Measurements from ENCODE around the gene LMOD2.

The LMOD2 gene

GRCh38 chr7:123645516-123645915 is 10.2 kb upstream of the LMOD2 start:
- ChIA-PET CTCF (interaction anchor here (0.6 to 0.9 kb wide), 2 partner anchors 37 to 56 kb away, joined by 3 to 4 read pairs; no protein-coding TSS in a partner anchor), POLR2A (interaction anchor here (0.6 kb wide), 1 partner anchor 153 kb away, joined by 3 read pairs; no protein-coding TSS in a partner anchor)
- no peak for DNase-seq (ENCODE audit: extremely low spot score)
- TF ChIP-seq ELF4 (IDR thresholded peaks at IDR 0.05) (no peak), FOXA1 (IDR thresholded peaks at IDR 0.05) (no peak), PKNOX1 (IDR thresholded peaks at IDR 0.05) (no peak), ARNT (IDR thresholded peaks at IDR 0.05) (no peak)

- TF ChIP-seq ARNT (IDR thresholded peaks at IDR 0.05), result no peak
- TF ChIP-seq ELF4 (IDR thresholded peaks at IDR 0.05), result no peak
- no peak for TF ChIP-seq CTBP1 (IDR thresholded peaks at IDR 0.05; ENCODE audit: borderline replicate concordance)
- TF ChIP-seq HDGF (IDR thresholded peaks at IDR 0.05; ENCODE audit: borderline replicate concordance), result no peak
- no peak for TF ChIP-seq FOXM1 (IDR thresholded peaks at IDR 0.05; ENCODE audit: borderline replicate concordance)
- no peak for TF ChIP-seq BHLHE40 (IDR thresholded peaks at IDR 0.05; ENCODE audit: borderline replicate concordance)
- TF ChIP-seq FOXA1 (IDR thresholded peaks at IDR 0.05), result no peak
- no peak for TF ChIP-seq LEF1 (IDR thresholded peaks at IDR 0.05; ENCODE audit: borderline replicate concordance)
- TF ChIP-seq NFRKB (IDR thresholded peaks at IDR 0.05), result no peak
- TF ChIP-seq SUZ12 (IDR thresholded peaks at IDR 0.05), result no peak
- TF ChIP-seq L3MBTL2 (conservative IDR thresholded peaks at IDR 0.05), result no peak
- no peak for TF ChIP-seq SP1 (IDR thresholded peaks at IDR 0.05)
- ChIA-PET POLR2A (no interaction called here), CTCF (no interaction called here)
- no peak for DNase-seq (ENCODE audit: extremely low spot score)
Measured at GRCh38 chr7:123647106-123647730, 8.4 kb upstream of the LMOD2 start.

- DNase-seq (ENCODE audit: extremely low spot score), result no peak
- TF ChIP-seq ARNT (IDR thresholded peaks at IDR 0.05) (no peak), ZNF384 (IDR thresholded peaks at IDR 0.05) (no peak), L3MBTL2 (conservative IDR thresholded peaks at IDR 0.05) (no peak), FOXM1 (IDR thresholded peaks at IDR 0.05; ENCODE audit: borderline replicate concordance) (no peak), FOXA1 (IDR thresholded peaks at IDR 0.05) (no peak), FOXK2 (IDR thresholded peaks at IDR 0.05) (no peak), HDGF (IDR thresholded peaks at IDR 0.05; ENCODE audit: borderline replicate concordance) (no peak), LEF1 (IDR thresholded peaks at IDR 0.05; ENCODE audit: borderline replicate concordance) (no peak)
- POLR2A ChIA-PET, result no interaction called here
- CTCF ChIA-PET, result no interaction called here
Measured at GRCh38 chr7:123649964-123650363, 5.7 kb upstream of the LMOD2 start.

- CTCF ChIA-PET, result no interaction called here
- POLR2A ChIA-PET, result no interaction called here
- DNase-seq (ENCODE audit: extremely low spot score), result no peak
- no peak for TF ChIP-seq FOXM1 (IDR thresholded peaks at IDR 0.05; ENCODE audit: borderline replicate concordance)
- TF ChIP-seq ZNF384 (IDR thresholded peaks at IDR 0.05), result no peak
- no peak for TF ChIP-seq LEF1 (IDR thresholded peaks at IDR 0.05; ENCODE audit: borderline replicate concordance)
- no peak for TF ChIP-seq TARDBP (IDR thresholded peaks at IDR 0.05)
- TF ChIP-seq SP1 (IDR thresholded peaks at IDR 0.05), result no peak
- TF ChIP-seq NFRKB (IDR thresholded peaks at IDR 0.05), result no peak
- no peak for TF ChIP-seq SUZ12 (IDR thresholded peaks at IDR 0.05)
- TF ChIP-seq CTBP1 (IDR thresholded peaks at IDR 0.05; ENCODE audit: borderline replicate concordance), result no peak
- TF ChIP-seq FOXA1 (IDR thresholded peaks at IDR 0.05), result no peak
- TF ChIP-seq HDGF (IDR thresholded peaks at IDR 0.05; ENCODE audit: borderline replicate concordance), result no peak
- no peak for TF ChIP-seq FOXK2 (IDR thresholded peaks at IDR 0.05)
- TF ChIP-seq BHLHE40 (IDR thresholded peaks at IDR 0.05; ENCODE audit: borderline replicate concordance), result no peak
- TF ChIP-seq ARNT (IDR thresholded peaks at IDR 0.05), result no peak
- TF ChIP-seq PKNOX1 (IDR thresholded peaks at IDR 0.05), result no peak
- no peak for TF ChIP-seq L3MBTL2 (conservative IDR thresholded peaks at IDR 0.05)
- no peak for TF ChIP-seq ELF4 (IDR thresholded peaks at IDR 0.05)
Measured at GRCh38 chr7:123650595-123650994, 5.1 kb upstream of the LMOD2 start.

- TF ChIP-seq CTBP1 (IDR thresholded peaks at IDR 0.05; ENCODE audit: borderline replicate concordance), result no peak
- TF ChIP-seq TARDBP (IDR thresholded peaks at IDR 0.05), result no peak
- TF ChIP-seq ELF4 (IDR thresholded peaks at IDR 0.05), result no peak
- TF ChIP-seq ZNF384 (IDR thresholded peaks at IDR 0.05), result no peak
- TF ChIP-seq FOXA1 (IDR thresholded peaks at IDR 0.05), result no peak
- no peak for TF ChIP-seq ARNT (IDR thresholded peaks at IDR 0.05)
- TF ChIP-seq SUZ12 (IDR thresholded peaks at IDR 0.05), result no peak
- no peak for TF ChIP-seq SP1 (IDR thresholded peaks at IDR 0.05)
- TF ChIP-seq FOXM1 (IDR thresholded peaks at IDR 0.05; ENCODE audit: borderline replicate concordance), result no peak
- no peak for TF ChIP-seq PKNOX1 (IDR thresholded peaks at IDR 0.05)
- TF ChIP-seq L3MBTL2 (conservative IDR thresholded peaks at IDR 0.05), result no peak
- TF ChIP-seq BHLHE40 (IDR thresholded peaks at IDR 0.05; ENCODE audit: borderline replicate concordance), result no peak
- no peak for TF ChIP-seq FOXK2 (IDR thresholded peaks at IDR 0.05)
- TF ChIP-seq NFRKB (IDR thresholded peaks at IDR 0.05), result no peak
- no peak for TF ChIP-seq HDGF (IDR thresholded peaks at IDR 0.05; ENCODE audit: borderline replicate concordance)
- no peak for TF ChIP-seq LEF1 (IDR thresholded peaks at IDR 0.05; ENCODE audit: borderline replicate concordance)
- POLR2A ChIA-PET, result no interaction called here
- DNase-seq (ENCODE audit: extremely low spot score), result no peak
- CTCF ChIA-PET, result interaction anchor here (0.6 kb wide), 1 partner anchor 219 kb away, joined by 5 read pairs; no protein-coding TSS in a partner anchor
Measured at GRCh38 chr7:123652406-123652805, 3.3 kb upstream of the LMOD2 start.

- DNase-seq (ENCODE audit: extremely low spot score), result no peak
- no peak for TF ChIP-seq BHLHE40 (IDR thresholded peaks at IDR 0.05; ENCODE audit: borderline replicate concordance)
- TF ChIP-seq L3MBTL2 (conservative IDR thresholded peaks at IDR 0.05), result no peak
- TF ChIP-seq ELF4 (IDR thresholded peaks at IDR 0.05), result no peak
- TF ChIP-seq HDGF (IDR thresholded peaks at IDR 0.05; ENCODE audit: borderline replicate concordance), result no peak
- TF ChIP-seq SUZ12 (IDR thresholded peaks at IDR 0.05), result no peak
- no peak for TF ChIP-seq FOXA1 (IDR thresholded peaks at IDR 0.05)
- TF ChIP-seq FOXK2 (IDR thresholded peaks at IDR 0.05), result no peak
- no peak for TF ChIP-seq CTBP1 (IDR thresholded peaks at IDR 0.05; ENCODE audit: borderline replicate concordance)
- CTCF ChIA-PET, result interaction anchor here (0.6 kb wide), 2 partner anchors 132 to 218 kb away, joined by 3 to 5 read pairs; no protein-coding TSS in a partner anchor
- POLR2A ChIA-PET, result no interaction called here
Measured at GRCh38 chr7:123653162-123653561, 2.5 kb upstream of the LMOD2 start.
